Measurements from ENCODE around the gene OCA2. TPM values are rescaled to one million over a fixed set of nuclear protein-coding genes. Genes with fewer than 3 reads are reported as not detected.

Gene OCA2
- total RNA-seq, 1 experiment from 2014 or later, result 0.13 TPM

DNA sequence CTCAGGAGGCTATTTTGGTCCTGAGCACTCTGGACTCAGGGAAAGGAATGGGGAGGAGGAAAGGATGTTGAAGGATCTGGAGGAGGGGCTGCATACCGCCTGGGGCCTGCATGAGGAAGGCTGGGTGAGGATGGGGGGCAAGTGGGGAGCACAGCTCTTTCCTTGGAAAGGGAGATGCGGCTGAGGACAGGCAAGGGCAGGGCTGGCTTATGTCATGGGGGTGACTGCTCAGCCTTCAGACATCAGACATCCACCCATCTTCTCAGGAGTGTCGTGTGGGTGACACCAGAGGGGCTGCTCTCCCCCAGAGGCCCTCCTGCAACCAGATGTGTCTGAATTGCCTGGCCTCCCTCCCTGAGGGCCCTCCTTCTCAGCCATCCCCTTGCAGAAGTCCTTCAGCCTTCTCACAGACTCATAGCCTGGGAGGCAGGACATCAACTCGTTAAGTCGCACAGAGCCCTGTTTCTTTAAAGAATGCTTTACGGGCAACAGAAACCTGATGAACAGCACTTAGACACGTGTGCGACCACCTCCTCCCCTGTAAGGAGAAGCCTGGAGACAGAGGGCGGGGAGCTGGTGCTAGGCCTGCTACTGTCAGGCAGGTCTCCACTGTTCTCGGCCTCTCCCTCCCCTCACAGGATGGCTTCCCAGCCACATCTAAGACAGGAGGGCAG lies 252.3 kb downstream of the OCA2 start:
- Histone ChIP-seq H3K4me1 (ENCODE audit: control insufficient read depth, insufficient read depth, low read length) (no peaks in the 10 kb centered on the region), H3K27ac (ENCODE audit: low read length) (no peak overlapping the region), H3K9me3 (ENCODE audit: control insufficient read depth, insufficient read depth, low read depth, low read length) (no peaks in the 10 kb centered on the region; the same call in 1 of the 2 replicates), H3K36me3 (ENCODE audit: control insufficient read depth, insufficient read depth, low read length) (no peaks in the 10 kb centered on the region), H3K4me3 (ENCODE audit: low read depth in 2 of 2, low read length in 2 of 2) (no peak overlapping the region), H3K27me3 (ENCODE audit: control insufficient read depth, insufficient read depth, low read length) (no peaks in the 10 kb centered on the region)
- POLR2A ChIA-PET, result no interaction called here
- DNase-seq (ENCODE audit: low read depth, low spot score) (no peak), ATAC-seq (no peak)
- CTCF ChIA-PET, result no interaction called here
- TF ChIP-seq SIN3A (IDR thresholded peaks at IDR 0.05; ENCODE audit: borderline replicate concordance, insufficient read depth, low read depth, low read length) (no peak), TCF7L2 (IDR thresholded peaks at IDR 0.05; ENCODE audit: low read depth, low read length) (no peak), REST (IDR thresholded peaks at IDR 0.05; ENCODE audit: insufficient read depth in 1 of 2, low read depth in 2 of 2, low read length in 1 of 2) (no peak)
- TF ChIP-seq, protein P1, sequence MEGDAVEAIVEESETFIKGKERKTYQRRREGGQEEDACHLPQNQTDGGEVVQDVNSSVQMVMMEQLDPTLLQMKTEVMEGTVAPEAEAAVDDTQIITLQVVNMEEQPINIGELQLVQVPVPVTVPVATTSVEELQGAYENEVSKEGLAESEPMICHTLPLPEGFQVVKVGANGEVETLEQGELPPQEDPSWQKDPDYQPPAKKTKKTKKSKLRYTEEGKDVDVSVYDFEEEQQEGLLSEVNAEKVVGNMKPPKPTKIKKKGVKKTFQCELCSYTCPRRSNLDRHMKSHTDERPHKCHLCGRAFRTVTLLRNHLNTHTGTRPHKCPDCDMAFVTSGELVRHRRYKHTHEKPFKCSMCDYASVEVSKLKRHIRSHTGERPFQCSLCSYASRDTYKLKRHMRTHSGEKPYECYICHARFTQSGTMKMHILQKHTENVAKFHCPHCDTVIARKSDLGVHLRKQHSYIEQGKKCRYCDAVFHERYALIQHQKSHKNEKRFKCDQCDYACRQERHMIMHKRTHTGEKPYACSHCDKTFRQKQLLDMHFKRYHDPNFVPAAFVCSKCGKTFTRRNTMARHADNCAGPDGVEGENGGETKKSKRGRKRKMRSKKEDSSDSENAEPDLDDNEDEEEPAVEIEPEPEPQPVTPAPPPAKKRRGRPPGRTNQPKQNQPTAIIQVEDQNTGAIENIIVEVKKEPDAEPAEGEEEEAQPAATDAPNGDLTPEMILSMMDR (IDR thresholded peaks at IDR 0.05), result no peak
- no TSS peak for BruUV-seq (replicated peaks)
- intact Hi-C loops (cut with micrococcal nuclease; ENCODE audit: unreplicated experiment) (no loop called here), in situ Hi-C loops (cut with HindIII; ENCODE audit: low pct_unique_long_range_greater_than_20kb, low sequenced_read_pairs) (no loop called here)

GRCh38 chr15:27845535-27846369 lies 253.4 kb downstream of the OCA2 start:
- Histone ChIP-seq H3K9me3 (ENCODE audit: control insufficient read depth, insufficient read depth, low read depth, low read length) (no peaks in the 10 kb centered on the region; the same call in 1 of the 2 replicates), H3K4me1 (ENCODE audit: control insufficient read depth, insufficient read depth, low read length) (no peaks in the 10 kb centered on the region), H3K36me3 (ENCODE audit: control insufficient read depth, insufficient read depth, low read length) (no peaks in the 10 kb centered on the region), H3K4me3 (ENCODE audit: low read depth in 2 of 2, low read length in 2 of 2) (no peak overlapping the region), H3K27ac (ENCODE audit: low read length) (no peak overlapping the region), H3K27me3 (ENCODE audit: control insufficient read depth, insufficient read depth, low read length) (no peaks in the 10 kb centered on the region)
- intact Hi-C loops (cut with micrococcal nuclease; ENCODE audit: unreplicated experiment), result no loop called here
- in situ Hi-C loops (cut with HindIII; ENCODE audit: low pct_unique_long_range_greater_than_20kb, low sequenced_read_pairs), result no loop called here
- TF ChIP-seq TCF7L2 (IDR thresholded peaks at IDR 0.05; ENCODE audit: low read depth, low read length) (no peak), POLR2AphosphoS5 (IDR thresholded peaks at IDR 0.05; ENCODE audit: low read depth, low read length) (no peak), SIN3A (IDR thresholded peaks at IDR 0.05; ENCODE audit: borderline replicate concordance, insufficient read depth, low read depth, low read length) (no peak), REST (IDR thresholded peaks at IDR 0.05; ENCODE audit: insufficient read depth in 1 of 2, low read depth in 2 of 2, low read length in 1 of 2) (no peak)
- TF ChIP-seq, protein P1 (IDR thresholded peaks at IDR 0.05), result no peak
- ChIA-PET CTCF (no interaction called here), POLR2A (no interaction called here)
- no peak for DNase-seq (ENCODE audit: low read depth, low spot score)
- ATAC-seq, result no peak
- BruUV-seq (replicated peaks), result no TSS peak

Measured in Panc1 (cell line).